NOMO-1 (cell line): Measurements from ENCODE around the gene BATF.

Source experiments
- DNase-seq, 2 experiments: peaks; one replicate each; lab custom pipeline; 2025; ENCODE audit not compliant: unreplicated experiment in 2 of 2; lab: John Stamatoyannopoulos, UW

BATF gene

DNA sequence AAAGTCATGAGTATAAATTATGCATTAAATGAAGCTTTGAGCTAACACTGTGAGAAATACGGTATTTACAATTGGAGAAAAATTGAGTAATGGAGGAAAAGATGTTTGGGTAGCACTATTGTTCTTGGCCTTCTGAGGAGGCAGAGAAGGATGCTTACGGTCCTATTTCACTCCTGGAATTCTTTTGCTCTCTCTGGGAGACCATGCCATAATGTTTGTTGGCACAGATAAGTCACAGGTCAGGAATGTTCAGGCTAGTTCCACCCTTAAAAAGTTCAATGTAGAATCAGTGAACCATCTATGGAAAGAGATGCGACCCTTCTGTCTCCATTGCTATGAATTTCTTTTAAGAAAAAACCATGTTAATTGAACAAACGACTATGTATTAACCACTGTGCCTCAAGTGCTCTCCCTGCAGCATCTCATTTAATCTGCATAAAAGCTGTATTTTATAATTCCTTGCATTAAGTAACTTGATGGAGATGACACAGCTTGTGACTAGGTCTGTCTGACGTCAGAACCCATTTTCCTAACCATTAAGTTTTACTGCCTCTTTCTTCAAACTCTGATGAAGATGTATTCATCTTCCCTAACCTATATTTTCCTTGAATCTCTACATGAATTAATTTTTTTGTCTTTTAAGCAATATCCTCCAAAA lies 9.5 kb downstream of the BATF start:
- no peak for DNase-seq

DNA sequence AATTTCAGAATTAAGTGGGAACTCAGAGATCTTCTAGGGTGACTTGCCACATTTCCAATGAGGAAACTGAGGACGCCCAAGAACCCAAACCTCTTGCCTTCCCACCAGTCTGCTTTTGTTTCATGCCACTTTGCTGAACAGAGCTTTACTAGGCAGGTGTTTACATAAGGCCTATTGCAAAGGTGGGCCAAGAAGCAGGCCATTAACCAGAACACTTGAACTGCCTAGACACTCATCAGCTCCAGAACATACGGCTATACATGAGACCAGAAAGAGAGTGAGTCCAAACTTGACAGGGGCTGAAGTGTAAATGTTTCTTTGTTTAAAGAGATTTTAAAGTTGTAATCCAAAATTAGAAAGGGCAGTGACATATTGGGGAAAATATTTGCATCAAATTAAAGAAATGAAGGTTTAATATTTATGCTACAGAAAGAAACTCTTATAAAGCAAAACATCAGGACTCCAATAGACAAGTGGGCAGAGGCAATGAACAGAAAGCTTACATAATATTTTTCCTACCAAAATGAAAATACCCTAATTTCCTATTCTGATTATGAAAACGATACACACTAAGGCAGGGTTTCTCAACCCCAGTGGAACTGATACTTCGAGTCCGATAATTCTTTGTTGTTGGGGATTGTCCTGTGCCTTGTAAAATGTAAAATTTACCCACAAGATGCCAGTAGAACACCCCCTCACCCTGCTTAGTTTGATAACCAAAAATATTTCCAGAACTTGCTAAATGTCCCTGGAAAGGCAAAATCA lies 11.7 kb downstream of the BATF start:
- DNase-seq = no peak

DNA sequence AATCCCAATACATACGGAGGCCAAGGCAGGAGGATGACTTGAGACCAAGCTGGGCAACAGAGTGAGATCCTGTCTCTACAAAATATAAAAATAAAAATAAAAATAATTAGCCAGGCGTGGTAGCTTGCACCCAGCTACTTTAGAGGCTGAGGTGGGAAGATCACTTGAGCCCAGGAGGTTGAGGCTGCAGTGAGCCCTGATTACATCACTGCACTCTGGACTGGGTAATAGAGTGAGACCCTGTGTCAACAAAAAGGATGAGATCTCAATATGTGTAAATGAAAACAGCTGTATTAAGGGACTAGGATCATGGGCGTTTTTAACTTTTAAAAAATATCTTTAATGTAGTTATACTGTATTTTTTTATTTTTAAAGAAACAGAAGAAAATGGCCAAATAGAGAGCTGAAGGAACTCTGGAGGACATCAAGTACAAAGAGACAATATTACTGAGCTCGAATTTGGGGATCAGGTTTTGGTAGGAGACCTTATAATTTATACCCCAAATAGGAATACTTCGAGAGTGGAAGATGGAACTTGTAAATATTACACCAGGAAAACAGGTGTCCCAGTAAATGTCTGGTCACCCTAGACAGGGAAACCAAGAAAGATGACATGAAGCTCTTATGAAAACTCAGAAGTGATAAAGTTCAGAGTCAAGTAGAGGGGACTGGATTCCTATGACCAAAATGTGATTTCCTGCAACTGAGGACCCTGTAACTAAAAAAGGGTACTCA lies 13.1 kb downstream of the BATF start:
- no peak for DNase-seq

DNA sequence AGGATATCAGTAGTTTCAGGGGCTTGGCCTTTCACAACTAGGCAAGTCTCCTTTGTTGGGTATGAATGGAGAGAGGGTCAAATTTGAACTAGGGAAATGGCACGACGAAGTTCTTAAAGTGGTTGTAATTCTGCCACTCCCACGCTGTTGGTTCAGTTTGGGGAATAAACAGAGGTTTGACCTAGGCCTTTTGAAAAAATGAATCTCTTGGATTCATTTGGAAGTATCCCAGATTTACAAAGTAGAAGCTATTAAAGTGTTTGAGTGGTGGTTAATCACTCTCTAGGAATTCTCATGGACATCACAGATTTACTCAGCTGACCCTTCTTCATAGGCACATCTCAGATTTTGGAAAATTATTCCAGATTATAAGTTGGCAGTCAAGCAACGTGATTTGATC lies 14.8 kb downstream of the BATF start:
- DNase-seq = no peak

DNA sequence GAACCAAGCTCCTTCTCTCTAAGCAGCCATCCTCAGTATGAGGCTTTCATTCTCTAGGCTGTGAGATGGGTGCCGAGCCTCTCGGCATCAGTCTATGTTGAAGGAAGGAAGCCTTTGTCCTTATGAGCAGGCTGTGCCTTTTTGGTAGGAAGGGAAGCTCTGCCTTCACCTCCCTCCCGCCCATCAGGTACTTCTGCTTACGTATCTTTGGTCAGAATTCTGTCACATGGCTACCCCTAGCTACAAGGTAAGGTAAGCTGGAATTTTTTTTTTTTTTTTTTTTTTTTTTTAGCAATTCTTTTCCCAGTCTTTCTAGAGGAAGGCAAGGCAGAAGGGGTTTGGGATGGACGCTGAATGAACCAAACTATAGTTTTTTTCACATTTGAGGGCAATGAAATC lies 16.9 kb downstream of the BATF start:
- DNase-seq = no peak

DNA sequence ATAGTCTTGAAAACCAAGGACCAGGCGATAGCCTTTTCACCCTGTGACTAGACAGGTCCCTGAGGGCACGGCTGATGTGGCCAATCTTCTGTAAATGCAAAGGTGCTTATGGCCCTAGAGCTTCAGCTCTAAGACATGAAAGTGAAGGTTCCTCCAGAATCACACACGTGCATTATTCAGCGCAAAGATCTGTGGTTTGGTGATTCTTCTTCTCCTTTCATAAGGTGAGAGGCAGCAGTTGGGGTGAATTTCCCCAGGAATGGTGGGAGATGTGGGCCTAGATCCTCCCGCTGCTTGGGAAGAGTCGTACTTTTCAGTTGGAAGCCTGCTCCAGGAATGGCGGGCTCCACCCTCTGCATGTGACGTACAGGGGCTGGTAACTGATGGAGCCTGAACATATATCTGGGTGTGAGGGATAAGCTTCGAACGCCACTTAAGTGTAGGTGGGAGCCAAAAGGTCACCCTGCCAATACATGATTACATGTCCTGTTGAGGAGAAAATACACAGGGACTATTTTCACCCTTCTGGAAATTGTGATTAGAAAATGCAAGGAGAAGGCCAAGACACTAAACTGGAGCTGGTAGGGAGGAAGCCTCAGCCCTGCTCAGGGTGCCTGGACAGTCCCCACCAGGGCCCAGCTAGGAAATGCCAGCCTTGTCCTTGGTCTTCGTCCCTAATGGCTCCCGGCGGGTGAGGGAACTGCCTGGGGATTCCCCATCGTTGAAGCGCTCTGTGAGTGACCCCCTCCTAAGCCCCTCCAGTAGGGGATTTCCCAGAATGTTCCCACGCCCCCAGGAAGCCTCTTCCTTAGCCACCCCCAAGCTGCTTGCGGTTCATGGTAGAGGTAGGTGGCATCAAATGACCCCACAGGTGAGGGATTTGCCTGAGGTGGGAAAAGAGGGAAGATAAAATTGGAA lies 17.6 kb downstream of the BATF start:
- DNase-seq = no peak

DNA sequence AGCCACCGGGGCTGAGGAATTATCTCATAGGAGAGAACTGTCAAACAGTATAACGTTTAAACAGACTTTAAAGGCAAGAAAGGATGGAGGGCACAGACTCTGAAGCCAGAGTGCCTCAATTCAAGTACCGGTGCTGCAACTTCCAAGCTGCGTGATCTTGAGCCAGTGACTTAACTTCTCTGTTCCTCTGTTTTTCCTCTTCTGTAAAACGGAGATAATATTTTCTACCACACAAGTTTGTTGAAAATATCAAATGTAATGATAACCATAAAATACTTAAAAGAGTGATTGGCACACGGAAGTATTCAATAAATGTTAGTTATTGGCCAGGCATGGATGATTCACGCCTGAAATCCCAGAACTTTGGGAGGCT lies 18.2 kb downstream of the BATF start:
- DNase-seq = no peak

DNA sequence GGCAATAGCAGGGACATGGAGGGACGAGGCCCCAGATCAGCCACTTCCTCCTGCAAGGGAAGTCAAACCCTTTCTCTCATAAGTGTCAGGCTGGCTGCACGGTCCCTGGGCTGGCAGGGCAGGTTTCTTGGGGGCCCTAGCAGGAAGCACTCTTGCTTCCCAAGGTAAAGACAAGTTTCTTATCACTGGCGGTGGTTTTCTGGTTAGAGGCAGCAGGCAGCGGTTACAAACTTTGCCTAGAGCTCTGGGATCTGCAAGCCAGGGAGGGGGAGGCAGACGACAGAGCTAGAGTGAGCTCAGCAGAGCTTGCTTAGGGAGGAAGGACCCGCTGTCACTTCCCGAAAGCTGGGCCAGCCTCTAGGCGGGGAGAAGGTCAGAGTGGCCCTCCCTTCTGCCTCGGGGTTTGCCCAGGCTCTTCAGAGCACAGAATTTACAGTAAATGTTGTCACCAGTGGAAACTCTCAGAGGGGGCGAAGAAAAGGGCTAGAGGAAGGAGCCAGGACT lies 20.4 kb downstream of the BATF start:
- DNase-seq = peak; percentile 82 to 87

DNA sequence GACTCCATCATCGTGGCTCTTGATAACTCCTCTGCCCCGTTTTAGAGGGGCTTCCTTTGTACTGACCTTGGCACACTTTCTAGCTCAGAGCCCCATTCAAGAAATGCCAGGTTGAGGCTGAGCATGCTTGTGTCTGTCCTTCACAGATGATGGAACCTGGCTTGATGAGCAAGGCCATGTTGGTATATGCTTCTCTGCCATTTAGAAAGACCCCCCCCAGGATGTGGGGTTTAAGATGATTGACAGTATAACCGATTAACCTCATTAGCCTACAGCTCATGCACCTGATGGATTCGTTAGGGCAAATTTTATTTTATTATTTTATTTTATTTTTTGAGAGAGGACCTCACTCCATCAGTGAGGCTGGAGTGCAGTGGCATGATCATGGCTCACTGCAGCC lies 21.0 kb downstream of the BATF start:
- DNase-seq = no peak

DNA sequence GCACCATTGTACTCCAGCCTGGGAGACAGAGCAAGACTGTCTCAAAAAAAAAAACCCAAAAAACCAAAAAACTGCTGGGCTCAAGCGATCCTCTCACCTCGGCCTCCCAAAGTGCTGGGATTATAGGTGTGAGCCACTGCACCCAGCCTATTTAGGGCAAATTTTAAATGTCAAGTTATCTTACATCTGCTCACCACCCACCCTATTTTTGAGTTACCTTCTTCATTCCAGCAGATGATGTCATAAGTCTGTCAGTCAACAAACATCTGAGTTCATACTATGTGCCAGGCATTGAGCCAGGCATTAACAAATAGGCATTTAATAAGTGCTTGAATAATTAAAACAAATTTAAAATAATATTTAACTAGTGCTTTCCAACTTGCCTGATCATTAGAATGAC lies 21.5 kb downstream of the BATF start:
- no peak for DNase-seq

DNA sequence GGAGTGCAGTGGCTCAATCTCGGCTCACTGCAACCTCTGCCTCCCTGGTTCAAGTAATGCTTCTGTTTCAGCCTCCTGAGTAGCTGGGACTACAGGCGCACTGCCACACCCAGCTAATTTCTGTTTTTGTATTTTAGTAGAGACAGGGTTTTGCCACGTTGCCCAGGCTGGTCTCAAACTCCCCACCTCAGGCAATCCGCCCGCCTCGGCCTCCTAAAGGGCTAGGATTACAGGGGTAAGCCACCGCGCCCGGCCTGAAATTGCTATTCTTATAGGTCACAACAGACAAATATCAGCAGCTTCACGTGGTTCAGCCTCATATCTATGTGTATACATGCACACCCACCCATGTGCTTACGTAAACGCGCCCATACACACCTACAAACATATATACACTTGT lies 23.6 kb downstream of the BATF start:
- no peak for DNase-seq

DNA sequence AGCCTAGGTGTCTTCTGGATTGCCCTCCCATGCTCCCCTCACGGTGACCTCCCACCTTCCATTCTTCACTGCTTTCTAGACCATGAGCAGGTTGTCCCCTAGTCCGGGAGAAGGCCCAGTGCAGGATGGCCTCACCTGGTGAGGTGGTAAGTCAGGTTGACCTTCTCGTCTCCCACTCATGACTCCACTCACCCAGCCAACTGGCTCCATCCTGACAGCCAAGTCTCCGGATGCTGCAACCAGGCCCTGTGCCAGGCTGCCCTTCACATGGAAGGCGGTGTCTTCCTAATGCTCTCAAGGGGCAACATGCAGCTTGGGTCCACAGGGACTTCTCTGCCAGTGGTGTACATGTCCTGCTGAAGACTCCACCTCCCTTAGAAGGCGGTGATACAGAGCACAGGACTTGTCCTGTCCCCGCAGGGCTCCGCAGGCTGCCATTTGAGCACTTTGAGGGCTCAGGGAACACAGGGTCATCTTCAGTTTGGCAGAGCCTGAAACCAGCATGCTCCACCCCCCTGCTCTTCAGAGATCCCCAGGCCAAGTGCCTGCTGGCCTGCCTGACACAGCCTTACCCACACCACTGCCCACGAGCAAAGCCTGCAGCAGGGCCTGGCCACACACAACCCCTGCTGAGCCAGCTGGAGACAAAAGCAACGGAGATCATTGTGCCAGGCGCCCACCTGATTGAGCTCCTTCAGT lies 25.4 kb downstream of the BATF start:
- no peak for DNase-seq

DNA sequence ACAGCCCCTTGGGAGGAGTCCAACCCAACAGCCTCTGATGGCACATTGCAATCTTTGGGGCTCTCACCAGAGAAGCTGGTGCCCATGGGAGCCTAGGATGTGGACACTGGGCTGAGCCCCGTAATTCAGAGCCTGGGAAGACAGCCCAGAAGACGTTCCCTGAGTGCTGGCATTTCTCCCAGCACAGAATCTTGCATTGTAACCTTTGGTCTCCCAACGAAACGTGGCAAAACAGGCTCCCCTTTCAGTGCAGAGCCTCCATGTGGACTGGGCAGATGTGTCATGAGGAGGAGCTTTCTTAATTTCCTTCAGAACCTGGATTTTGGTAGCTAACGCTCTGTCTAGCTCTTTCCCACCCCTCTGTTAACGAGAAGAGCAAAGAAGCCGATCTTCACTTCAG lies 26.3 kb downstream of the BATF start:
- no peak for DNase-seq

DNA sequence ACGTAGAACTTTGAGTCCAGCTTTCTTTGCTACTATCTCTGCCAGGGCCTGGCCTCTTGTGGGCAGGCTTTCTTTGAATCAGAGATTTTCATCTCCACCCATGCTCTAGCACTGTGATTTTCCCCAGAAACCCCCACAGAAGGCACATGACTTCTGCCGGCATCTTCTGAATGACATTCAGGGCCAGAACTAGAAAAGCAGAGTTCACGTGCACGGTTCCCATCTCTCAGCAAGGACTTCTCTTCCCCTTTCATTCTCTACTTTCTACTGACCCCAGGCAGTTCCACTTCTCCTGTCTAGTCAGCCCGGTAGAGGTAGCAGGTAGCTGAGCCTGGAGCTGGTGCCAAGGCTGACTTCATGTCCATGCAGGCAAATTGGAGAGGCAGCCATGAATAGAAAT lies 26.9 kb downstream of the BATF start:
- DNase-seq = peak in 1 of 2 experiments; percentile 13

DNA sequence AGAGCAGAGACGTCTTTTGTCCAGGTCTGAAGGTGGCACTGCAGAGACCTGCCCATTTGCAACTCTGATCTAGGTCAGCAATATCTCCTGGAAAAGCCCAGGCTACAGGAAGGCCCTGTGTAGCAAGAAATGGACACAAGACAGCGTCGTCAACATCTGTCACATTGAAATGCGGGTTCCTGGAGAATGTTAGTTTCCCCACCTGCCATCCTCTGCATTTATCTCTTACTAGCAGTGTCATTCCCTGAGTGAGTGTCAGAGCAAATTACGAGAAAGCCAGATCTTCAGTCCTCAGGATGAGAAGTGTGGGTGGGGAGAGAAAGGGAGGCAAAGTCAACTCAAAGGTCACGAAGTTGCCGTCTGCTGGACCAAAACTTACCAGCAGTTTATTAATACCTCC lies 28.8 kb downstream of the BATF start:
- no peak for DNase-seq

DNA sequence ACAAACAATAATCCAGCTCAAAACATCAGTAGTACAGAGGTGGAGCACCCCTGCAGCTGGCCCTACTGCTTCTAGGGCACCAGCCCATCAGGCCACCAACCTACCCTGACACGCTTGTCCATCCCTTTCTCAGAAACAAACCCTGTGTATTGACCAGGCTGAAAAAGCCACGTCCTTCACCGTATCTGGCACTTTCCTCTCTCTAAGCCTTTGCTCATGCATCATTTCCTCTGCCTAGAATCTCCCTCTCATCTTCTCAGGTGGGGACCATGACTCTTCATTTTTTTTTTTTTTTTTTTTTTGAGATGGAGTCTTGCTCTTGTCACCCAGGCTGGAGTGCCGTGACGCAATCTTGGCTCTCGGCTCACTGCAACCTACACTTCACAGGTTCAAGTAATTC lies 30.9 kb downstream of the BATF start:
- no peak for DNase-seq

DNA sequence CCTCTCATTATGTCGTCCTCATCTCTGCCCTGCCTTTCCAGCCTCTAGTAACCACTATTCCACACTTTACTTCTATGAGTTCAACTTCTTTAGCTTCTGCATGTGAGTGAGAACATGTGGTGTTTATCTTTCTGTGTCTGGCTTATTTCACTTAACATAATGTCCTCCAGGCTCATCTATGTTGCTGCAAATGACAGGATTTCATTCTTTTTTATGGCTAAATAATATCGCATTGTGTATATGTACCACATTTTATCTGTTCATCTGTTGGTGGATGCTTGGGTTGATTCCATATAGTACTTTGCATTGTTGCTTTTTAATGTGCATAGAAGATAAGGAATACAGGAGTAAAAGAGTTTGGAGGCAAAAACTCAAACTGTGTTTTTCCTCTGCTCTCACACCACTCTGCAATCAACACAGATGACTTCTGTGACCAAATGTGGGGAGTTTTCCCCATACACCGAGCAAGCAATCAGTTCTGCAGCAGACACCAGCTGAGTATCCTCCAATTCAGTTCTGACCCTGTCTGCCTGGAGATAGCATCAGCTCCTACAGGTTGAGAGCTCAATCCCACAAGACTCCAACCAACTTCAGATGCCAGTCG lies 31.6 kb downstream of the BATF start:
- DNase-seq = no peak

DNA sequence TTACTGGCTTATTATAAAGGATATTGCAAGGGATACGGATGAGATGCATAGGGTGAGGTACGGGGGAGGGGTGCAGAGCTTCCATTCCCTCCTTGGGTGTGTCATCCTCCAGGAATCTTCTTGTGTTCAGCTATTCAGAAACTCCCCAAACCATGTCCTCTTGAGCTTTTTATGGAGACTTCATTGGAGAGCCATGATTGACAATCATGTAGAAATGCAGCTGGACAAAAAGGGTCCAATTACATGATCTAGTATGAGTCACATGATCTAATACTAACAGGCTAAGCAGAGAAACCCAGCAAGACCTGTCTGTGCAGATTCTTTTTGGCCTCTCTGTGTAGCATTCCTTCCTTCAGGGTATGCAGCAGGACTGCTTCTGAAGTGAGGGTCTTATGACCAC lies 32.2 kb downstream of the BATF start:
- no peak for DNase-seq

DNA sequence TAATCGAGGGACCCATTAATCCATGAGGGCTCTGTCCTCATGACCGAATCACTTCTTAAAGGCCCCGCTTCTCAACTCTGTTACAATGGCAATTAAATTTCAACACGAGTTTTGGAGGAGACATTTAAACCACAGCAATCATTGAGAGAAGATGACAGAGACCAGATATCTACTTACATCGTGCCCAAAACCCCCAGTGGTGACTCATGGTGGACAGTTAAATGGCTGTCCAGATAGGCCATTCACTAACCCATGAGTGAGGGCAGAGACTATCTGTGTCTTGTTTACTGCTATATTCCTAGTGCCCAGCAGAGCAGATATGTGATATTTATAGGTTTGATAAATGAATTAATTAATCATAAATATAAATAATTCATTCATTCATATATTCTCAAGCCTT lies 36.2 kb downstream of the BATF start:
- no peak for DNase-seq

DNA sequence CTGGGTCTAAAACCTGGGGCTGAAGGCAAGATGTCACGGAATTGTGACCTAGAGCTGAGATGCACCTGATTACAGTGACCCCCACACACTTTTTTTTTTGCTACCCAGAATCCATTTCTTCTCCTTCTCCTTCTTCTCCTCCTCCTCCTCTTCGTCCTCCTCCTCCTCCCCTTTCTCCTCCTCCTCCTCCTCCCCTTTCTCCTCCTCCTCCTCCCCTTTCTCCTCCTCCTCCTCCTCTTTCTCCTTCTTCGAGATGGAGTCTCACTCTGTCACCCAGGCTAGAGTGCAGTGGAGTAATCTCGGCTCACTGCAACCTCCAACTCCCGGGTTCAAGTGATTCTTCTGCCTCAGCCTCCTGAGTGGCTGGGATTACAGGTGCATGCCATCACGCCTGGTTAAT lies 36.8 kb downstream of the BATF start:
- no peak for DNase-seq
